ENCODE results near the gene DISC1.

Gene DISC1

DNA sequence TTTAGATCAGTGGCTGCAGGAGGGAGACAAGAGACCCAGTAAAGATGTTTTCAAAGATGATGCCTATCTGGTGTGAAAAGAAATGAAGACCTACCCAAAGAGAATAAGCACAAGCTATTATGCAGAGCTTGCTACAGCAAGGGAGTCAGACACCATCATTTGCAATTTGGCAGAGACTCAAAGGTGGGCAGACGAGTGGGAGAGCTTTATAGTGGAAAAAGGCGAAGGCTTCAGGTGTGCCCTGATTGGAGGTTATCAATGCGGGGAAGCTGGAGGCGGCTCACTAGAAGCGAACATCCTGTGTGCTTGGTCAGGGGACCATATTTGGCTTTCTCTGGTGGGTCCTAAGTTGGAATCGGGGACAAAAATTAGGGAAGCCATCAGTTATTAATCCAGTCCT is 183.8 kb downstream of the DISC1 start:
- no peak for DNase-seq (ENCODE audit: low read depth in 2 of 2)

DNA sequence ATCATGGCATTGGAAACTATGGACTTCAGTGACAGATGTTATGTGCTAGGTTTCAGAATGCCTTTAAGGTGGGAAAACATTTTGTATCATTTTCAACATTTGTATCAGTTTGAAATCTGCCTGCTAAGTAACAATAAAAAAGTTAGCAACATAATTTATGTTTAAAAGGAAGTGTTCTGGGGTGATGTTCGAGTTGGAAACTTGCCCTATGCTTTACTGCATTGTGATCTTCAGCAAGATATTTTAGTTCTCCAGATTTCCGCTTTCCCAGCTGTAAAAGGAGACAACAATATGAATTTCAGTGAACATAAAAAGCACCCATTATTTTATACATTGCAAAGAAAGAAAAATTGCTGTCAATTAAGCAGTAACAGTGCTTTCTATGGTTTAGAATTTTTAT is 187.4 kb downstream of the DISC1 start:
- no peak for DNase-seq (ENCODE audit: low read depth in 2 of 2)

DNA sequence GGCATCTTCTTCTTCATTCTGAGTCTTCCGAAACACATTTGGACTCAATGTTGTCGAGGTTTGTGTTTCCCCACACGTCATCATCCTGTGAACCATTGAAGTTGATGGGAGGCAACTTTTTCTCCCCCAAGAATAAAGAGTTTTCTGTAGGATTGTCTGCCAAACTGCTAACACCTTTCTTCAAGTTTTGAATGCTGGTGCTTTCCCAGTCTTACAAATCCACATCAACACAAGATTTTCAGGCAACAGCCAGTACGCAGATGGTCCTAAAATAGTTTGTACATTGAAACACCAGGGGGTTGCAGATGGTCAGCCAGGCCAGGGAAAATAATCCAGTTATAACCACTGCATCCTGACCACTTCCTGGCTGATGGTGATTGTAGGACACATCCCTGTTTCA is 187.9 kb downstream of the DISC1 start:
- DNase-seq (ENCODE audit: low read depth in 2 of 2): no peak

DNA sequence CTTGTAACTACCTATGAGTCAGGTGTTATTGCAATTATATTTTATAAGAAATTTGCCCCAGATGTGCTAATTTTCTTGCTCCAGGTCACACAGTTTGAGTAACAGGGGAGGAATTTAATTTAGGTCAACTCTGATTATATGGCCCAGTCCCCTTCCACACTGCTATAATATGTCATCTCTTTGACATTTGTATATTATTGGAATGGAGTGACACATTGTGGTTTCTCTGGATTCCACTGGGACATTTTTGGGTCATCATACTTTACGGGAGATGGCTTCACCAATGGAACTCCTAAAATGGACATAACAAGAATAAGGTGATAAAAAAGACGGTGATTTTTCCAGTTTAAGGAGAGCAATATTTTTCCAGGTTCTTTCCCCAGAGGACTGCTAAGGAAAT is 191.2 kb downstream of the DISC1 start:
- no peak for DNase-seq (ENCODE audit: low read depth in 2 of 2)

DNA sequence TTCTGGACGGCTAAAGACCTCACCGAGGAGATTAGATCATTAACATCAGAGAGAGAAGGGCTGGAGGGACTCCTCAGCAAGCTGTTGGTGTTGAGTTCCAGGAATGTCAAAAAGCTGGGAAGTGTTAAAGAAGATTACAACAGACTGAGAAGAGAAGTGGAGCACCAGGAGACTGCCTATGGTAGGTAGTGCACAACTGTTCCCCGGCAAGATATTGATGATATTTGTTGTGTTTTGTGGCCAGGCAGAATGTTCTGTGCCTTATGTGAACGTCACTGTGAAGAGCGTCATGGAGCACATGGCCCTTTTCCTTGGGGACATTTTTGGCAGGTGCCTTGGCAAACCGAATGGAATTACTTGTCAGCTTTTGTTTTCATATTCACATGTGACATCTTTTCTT is 191.7 kb downstream of the DISC1 start:
- DNase-seq (ENCODE audit: low read depth in 2 of 2): no peak

DNA sequence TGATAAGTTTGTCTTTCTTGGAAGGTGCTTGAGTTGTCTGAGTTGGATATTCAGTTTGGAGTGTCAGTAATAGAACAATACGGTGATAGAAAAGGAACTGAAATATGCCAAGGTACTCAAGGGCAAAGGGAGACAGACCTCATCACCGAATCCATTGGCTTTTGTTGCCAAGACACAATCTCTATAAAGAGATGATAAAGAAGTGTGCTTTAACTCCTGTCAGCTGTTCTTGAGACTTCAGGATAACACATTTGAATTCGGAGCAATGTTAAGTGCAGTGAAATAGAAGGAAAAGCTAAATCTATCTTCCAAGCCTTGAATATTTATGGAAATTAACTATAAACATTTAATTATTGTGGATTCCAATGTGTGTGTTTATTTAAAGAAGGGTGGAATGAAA is 194.7 kb downstream of the DISC1 start:
- DNase-seq (ENCODE audit: low read depth in 2 of 2): no peak

DNA sequence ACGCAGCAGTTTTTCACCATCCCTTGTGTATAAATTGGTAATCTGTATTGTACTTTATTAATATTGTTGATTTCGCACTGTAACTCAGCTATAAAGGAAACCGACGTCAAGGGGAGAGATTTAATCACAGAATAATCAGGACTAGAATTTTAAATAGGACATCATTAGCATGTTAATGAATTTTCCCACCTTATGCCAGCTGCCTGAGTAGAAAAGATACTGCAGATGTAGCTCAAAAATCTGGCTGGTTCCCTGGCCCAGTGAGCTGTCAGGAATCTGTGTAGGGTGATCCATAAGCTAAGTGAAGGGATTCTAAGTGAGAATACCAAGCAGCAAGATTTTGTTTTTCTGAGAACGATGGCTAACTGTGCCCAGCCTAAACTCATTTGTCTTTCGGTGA is 195.5 kb downstream of the DISC1 start:
- no peak for DNase-seq (ENCODE audit: low read depth in 2 of 2)

DNA sequence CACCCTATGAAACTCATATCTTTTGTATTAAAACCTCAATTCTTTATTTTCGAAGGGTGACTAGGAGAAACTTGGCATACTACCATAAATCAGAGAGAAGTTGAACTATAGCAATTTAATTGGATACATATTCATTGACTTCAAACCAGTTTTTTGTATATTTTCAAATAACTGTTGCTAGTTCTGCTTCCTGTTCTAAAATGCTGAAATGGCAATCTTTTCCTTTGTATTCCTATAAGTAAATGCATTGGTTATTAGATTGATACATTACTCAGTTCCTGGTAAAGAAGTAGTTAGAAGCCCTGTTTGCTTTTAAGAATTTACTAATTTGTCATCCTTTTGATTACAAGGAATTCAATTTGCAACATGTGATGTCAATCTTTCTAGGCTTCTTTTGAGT is 200.0 kb downstream of the DISC1 start:
- no peak for DNase-seq (ENCODE audit: low read depth in 2 of 2)

DNA sequence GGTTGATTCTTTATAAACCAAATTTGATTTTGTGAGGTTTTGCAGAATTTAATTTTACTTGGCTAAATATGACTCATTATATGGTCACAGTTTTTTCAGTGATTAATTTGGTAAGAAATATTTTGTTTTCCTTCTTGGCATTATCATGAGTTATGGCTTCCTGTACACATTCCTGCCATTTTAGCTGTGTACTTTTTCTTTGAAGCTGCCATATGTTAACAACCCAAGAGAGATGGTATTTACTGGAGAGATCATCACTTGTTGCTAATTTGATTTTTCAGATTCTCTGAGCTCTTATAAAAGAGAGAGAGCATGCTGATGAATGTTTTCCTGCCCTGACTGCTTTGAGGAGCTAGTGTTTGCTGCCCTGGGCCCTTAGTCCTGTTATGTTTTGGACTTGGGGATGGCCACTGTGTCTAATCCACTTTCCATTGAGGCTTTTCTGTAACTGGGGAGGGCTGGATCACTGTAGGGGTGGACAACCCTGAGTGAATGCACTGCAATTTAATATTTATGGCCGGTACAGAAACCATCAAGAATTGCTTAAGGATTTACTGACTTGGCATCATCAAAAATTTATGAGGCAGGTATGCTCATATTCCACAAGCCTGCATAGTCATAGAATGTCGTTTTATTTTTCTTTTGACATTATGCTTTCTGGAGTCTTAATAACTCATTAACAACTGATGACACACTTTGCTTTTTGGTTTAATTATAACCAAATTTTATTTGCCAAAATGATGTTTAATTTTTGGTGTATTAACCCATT is 200.9 kb downstream of the DISC1 start:
- DNase-seq (ENCODE audit: low read depth in 2 of 2): no peak

DNA sequence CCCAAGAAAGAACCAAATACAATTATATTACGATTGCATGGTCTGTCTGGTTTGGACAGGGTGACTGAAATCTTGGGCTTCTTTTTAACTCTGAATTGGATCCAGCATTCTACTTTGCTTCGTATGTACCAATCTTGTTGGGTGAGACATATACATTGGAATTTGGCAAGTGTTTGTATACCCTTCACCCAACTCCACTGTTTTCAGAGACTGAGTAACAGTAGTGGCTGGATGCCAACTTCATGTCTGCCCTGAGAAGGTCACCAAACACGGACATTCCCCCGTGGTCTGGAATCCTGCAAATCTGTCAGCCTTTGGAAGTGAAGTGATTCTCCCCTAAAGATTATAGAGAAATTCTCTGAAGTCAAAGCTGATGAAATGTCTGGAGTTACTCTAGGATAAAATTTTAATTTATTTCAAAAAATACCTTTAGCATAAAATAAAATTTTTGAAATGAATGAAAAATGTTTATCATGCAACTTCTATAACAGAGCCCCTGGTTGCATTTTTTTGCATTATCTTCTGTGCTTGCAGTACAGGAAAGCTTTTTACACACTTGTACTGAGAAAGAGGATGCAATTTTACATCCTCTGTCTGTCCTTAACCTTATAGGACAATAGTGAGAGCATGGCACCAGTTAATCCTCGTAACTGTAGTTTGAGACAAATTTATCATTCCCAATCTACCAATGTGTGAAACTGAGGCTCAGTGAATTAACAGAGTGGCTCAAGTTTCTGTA is 201.8 kb downstream of the DISC1 start:
- DNase-seq (ENCODE audit: low read depth in 2 of 2): no peak

DNA sequence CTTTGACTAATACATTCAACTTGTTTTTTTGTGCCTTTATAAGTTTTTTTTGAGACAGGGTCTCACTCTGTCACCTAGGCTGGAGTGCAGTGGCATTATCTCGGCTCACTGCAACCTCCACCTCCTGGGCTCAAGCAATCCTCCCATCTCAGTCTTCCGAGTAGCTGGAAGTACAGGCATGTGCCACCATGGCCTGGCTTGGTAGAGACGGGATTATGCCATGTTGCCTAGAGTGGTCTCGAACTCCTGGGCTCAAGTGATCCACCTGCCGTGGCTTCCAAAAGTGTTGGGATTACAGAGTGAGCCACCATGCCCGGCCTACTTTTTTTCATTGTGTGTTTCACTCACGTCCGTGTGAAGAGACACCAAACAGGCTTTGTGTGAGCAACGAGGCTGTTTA is 202.7 kb downstream of the DISC1 start:
- no peak for DNase-seq (ENCODE audit: low read depth in 2 of 2)

DNA sequence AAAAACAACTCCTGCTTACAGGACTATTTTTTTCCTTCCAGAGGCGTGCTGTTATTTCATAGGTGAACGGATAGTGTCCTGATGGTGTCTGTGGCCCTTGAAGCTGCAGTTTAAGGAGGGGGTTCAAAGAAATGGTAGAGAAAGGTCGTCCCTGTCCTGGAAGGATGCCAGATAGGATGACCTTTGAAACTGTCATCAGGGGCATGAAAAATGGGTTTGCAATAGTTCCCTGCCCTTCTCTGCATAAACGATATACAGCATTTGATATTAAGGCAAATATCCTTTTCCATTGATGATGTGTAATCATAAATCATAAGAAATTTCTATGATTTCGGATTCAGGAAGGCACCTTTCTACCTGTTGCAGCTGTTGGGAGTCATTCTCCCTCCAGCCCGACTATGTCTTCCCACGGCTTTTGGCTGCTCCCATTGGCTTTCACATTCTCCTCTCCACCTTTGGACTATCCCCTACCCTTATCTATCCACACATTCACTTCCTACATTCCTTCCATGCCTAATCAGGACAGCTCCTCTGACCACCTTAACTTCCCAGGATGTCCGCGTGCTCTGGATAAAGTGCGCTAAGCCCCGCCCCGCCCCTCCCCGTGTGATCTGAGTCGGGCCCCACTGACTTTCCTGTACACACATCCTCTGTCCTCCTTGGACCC is 209.8 kb downstream of the DISC1 start:
- no peak for DNase-seq (ENCODE audit: low read depth in 2 of 2)

DNA sequence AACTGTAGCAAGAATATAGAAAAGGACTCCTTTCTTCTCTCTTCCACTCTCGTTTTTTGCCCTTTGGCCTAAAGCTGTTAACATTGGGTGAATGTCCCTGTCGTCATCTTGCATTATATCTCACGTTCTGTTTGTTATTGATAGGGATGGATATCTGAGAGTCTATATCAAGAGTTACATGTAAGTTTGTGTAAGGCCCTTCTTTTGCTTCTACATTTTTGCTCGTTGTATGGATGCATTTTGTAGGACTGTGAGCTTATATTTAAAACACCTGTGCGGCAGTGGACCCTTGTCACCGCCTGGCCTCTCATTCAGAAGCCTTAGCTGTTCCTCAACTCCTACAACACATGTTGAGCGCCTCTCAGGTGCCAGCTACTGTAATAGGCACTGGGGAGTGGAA is 211.9 kb downstream of the DISC1 start:
- no peak for DNase-seq (ENCODE audit: low read depth in 2 of 2)

DNA sequence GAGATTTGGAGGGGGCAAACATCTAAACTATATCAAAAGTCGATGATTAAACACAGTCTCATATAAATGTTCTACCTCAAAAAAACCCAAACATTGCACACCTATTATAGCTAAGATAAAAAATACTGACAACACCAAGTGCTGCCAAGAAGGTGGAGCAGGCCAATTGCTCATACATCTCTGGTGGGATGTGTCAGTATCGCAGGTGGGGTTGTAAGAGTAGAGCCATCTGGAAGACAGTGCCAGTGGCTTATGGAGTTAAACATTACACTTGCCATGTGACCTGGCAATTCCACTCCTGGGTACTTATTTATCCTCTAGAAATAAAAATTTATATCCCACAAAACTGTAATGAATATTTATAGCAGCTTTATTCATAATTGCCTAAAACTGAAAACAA is 213.4 kb downstream of the DISC1 start:
- DNase-seq (ENCODE audit: low read depth in 2 of 2): no peak

DNA sequence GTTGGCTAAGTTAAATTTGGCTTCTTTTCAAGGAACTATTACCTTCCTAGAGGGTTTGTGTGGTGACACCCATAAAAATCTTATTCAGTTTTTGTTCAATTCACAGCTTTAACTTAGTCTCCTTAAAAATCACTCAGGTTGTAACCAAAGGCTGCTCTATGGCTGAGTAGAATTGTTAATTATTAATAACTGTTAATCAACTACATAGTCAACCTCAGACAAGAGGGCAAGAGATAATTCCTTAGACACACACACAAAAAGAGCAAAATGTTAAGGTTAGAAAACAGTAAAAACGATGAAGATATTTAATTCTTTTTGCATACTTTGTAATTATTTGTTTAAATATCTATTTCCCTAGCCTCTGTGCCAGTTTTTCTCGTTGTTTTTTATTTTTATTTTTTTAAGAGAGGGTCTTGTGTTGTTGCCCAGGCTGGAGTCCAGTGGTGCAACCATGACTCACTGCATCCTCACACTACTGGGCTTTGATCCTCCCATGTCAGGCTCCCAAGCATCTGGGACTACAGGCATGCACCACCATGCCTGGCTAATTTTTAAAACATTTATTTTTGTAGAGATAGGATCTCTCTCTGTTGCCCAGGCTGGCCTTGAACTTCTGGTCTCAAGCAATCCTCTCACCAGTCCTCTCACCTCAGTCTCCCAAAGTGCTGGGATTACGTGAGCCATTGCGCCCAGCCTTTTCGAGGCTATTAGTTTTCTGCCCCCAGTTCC is 215.2 kb downstream of the DISC1 start:
- DNase-seq (ENCODE audit: low read depth in 2 of 2): no peak

DNA sequence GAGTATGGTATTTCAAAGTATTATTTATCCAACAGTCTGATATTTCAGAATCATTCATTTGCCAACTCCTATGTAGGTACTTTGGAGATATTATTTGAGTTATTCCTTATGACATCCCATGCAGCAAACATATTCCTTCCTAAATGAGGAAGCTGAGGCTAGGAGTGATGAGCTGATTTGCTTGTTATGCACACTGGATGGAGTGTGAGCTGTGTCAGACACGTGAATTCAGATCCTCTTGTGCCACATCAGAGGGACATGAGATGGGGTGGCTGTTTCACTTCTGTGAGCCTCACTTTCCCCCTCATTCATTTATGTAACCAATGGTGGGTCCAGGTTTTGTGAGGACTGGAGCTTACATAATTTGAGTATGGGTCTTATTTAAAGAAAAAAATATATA is 215.9 kb downstream of the DISC1 start:
- DNase-seq (ENCODE audit: low read depth in 2 of 2): no peak

DNA sequence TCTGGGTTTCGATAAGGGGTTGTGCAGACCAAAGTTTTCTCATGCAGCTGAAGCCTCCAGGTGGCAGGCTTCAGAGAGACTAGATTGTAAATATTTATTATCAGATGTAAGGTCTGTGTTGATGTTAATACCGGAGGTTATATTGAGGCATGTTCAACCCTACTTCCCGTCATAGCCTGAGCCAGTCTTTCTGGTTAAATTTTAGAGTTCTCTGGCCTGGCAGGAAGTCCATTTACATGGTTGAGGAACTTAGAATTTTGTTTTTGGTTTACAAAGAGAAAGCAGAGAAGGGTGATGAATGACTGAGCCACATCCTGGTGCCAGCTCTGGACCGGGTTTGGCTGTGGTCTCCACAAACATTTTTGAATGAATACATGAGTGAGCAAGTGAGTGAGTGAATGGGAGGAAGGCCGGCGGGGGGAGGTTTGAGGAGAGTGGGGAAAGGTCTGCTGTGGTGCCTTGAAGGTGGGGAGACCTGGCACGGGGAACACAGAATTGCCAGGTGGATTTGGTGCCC is 218.5 kb downstream of the DISC1 start:
- DNase-seq (ENCODE audit: low read depth in 2 of 2): no peak

DNA sequence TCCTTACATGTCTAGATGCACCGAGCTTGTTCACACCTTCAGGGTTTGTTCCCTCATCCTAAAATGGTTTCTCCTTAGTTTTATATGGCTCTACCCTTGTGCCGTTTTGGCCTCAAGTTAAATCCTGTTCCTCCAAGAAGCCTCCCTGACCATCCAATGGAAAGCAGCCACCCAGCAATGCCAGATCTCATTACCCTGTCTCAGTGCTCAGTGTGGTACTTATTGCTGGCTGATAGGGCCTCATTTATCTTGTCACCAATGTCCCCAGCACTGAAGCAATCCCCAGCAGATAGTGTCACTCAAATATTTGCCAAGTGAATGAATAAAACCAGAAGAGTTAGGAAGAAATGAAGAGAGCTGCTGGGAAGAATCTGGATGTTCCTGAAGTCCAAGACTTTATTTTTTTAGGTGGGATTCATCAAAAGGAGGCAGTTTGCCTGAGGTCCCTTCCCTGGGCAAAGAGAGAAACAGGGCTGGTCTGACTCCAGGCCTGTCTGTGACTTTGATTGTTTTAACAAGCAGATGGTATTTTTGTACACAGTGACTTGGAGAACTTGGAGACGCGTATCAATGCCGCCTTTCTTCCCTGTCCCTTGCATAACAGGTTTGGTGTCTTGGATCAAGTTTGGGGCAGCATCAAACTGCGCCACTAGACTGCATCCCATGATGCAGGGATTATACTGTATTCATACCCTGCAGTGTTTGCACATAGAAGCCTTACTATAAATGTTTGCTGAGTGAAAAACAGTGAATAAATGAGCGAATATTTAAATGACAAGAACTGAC is 221.2 kb downstream of the DISC1 start:
- no peak for DNase-seq (ENCODE audit: low read depth in 2 of 2)

DNA sequence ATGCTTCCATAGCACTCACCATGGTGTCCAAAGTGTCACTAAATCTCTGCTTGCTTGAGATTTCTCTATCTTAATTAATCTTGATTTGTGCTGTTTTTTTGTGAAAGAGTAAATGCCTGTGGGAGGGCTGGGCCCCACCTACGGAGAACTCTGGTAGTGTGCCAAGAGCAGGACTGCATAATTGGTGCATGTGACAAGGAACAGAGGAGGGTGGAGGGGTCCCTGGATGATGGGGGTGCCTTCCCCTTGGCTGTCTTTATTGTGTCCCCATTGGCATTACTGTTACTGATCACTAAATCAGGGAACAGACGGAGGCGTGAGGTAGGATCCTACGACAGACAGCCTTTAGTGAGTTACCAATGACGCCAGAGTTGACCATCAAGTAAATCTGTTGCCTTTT is 223.4 kb downstream of the DISC1 start:
- DNase-seq (ENCODE audit: low read depth in 2 of 2): no peak

DNA sequence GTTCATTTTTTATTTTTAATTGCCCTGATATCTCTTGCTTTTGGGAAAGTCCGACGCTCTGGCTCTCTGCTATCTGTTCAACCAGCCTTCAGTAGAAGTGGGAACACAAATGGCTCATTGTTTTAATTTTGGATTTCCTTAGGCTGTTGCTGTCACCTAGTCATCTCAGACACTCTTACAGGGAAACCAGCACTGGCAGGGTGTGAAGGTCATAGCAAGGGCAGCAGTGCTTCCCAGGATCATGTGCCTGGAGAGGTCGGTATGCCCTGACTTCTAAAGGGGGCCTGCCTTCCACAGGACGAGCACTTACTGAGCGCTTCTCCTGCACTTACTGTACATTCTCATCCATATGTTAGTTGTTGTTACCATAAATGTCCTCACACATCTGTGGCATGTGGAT is 224.2 kb downstream of the DISC1 start:
- DNase-seq (ENCODE audit: low read depth in 2 of 2): no peak

DNA sequence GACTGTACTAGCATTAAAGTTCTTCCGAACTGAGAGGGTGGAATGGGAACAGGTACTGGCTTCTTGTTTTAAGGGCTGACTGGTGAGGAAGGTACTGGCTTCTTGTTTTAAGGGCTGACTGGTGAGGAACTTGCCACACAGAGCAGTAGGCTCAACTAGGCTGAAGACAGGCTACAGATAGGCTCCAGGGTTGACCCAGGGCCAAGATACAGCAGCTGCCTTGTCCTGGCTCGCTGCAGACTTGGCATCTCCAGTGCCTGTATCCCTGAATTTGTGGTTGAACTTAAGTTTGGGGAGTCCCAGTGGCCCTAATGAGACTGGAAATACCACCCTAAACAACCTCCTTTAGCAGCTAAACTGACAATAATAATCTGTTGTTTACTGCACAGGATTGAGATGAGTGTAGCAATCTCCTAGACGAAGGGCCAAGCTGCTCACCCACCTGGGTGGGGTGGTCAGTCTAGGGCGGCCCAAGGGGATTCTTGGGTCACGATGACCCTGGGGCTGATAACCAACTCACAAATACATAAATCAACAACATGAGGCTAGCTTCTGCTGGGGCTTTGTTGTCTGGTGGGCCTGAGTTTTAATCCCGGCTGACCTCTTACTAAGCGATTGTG is 227.1 kb downstream of the DISC1 start:
- DNase-seq (ENCODE audit: low read depth in 2 of 2): no peak

Data from stimulated activated CD8-positive, alpha-beta memory T cell treated with anti-CD3 and anti-CD28 coated beads, Interleukin-15, amount 100 ng/mL, for 48 hours (primary cell).